ENCODE results near the gene ATP5F1D. TPM values are rescaled to one million over a fixed set of nuclear protein-coding genes. Genes with fewer than 3 reads are reported as not detected.

ATP5F1D gene
- total and polyA plus RNA-seq, 2 of the 13 experiments (the other 11 are each of a cell fraction or from before 2014, with no cell fraction given): 39.4 to 78.7 TPM

- Histone ChIP-seq H3K79me2 (ENCODE audit: insufficient read depth, low read length) (peaks cover 7% of the 10 kb centered on the region), H3K36me3 (replicated peaks in 1 of 2; ENCODE audit: control insufficient read depth in 1 of 2, insufficient read depth in 2 of 2, low read length in 2 of 2) (peaks cover 19 to 28% of the 10 kb centered on the region in 2 experiments; a peak in 4 of 5 replicates), H3K27ac (ENCODE audit: extremely low read length, insufficient read depth, low read length) (no peak overlapping the region), H3K4me3 (replicated peaks in 1 of 3; ENCODE audit: insufficient read depth in 1 of 3, low read depth in 2 of 3, low read length in 3 of 3) (no peak overlapping the region), H3K9me3 (ENCODE audit: low read length) (no peaks in the 10 kb centered on the region), H3K4me1 (ENCODE audit: insufficient read depth, low read length) (peaks cover 8% of the 10 kb centered on the region; the same call in 1 of the 2 replicates), H2AFZ (ENCODE audit: low read length) (no peak overlapping the region), H3K27me3 (ENCODE audit: control insufficient read depth in 1 of 2, insufficient read depth in 2 of 2, low read length in 2 of 2) (no peaks in the 10 kb centered on the region), H3K4me2 (ENCODE audit: low read depth, low read length) (no peak overlapping the region), H3K9ac (ENCODE audit: insufficient read depth, low read depth, low read length) (no peak overlapping the region), H4K20me1 (ENCODE audit: insufficient read depth, low read length) (peaks cover 5% of the 10 kb centered on the region; the same call in 1 of the 2 replicates)
- intact Hi-C loops (cut with micrococcal nuclease; ENCODE audit: unreplicated experiment): no loop called here
- WGBS (ENCODE audit: low lambda C conversion rate): 86% methylated on average over 17 of the region's 48 CpGs
- FAIRE-seq (no peak), DNase-seq (ENCODE audit: low spot score) (no peak), ATAC-seq (peak; percentile 35)
- POLR2A ChIA-PET: interaction anchor here (2.5 kb wide), 1 partner anchor 46 kb away, joined by 8 read pairs; the partner anchor contains the start of gene CIRBP
- in situ Hi-C loops (cut with HindIII; ENCODE audit: extremely low pct_ligation_motif_present, low pct_unique_long_range_greater_than_20kb): no loop called here
- no TSS peak for BruUV-seq (replicated peaks)
- CTCF ChIA-PET (ENCODE audit: low intra/inter-chr PET ratio, low total read pairs): interaction anchor here (1.1 kb wide), 1 partner anchor 17 kb away, joined by 4 read pairs; no protein-coding TSS in a partner anchor
- TF ChIP-seq ZMYM4 (CRISPR knock-in tag; IDR thresholded peaks at IDR 0.05) (no peak), ZBTB7B (CRISPR knock-in tag; IDR thresholded peaks at IDR 0.05) (0 out of 2 replicates have a peak, but pooled peaks have one; percentile 27), ZBTB40 (IDR thresholded peaks at IDR 0.05) (no peak), ZBTB40 (CRISPR knock-in tag; IDR thresholded peaks at IDR 0.05) (0 out of 2 replicates have a peak, but pooled peaks have one; percentile 9), AGO2 (optimal IDR thresholded peaks at IDR 0.05; ENCODE audit: low read depth, low read length) (peak; percentile 60), RAD21 (CRISPR knock-in tag; IDR thresholded peaks at IDR 0.05) (peak; percentile 26; the same call in 1 of the 2 replicates), ZNF713 (CRISPR knock-in tag; IDR thresholded peaks at IDR 0.05) (no peak), STAG1 (CRISPR knock-in tag; IDR thresholded peaks at IDR 0.05) (peak; percentile 41), ATF1 (CRISPR knock-in tag; IDR thresholded peaks at IDR 0.05) (no peak), EP300 (IDR thresholded peaks at IDR 0.05; ENCODE audit: low read depth in 2 of 2, low read length in 2 of 2) (no peak), EP300 (CRISPR knock-in tag; IDR thresholded peaks at IDR 0.05; ENCODE audit: borderline replicate concordance) (0 out of 2 replicates have a peak, but pooled peaks have one; percentile 10), ATF7 (IDR thresholded peaks at IDR 0.05) (peak; percentile 78), ATF7 (CRISPR knock-in tag; IDR thresholded peaks at IDR 0.05) (no peak)
Measured at GRCh38 chr19:1223018-1223855, 18.3 kb upstream of the ATP5F1D start.

Data from HepG2 (cell line).